NCI-H2227 (cell line): ENCODE results near the gene FKTN.
"Not testable (repeated sequence)": the region's sequence is repeated elsewhere in the genome, so short reads cannot be mapped to it uniquely, and the experiment has no call there.

Experiments used
- DNase-seq: peaks from one replicate; lab custom pipeline; 2025; ENCODE audit not compliant: unreplicated experiment; lab: John Stamatoyannopoulos, UW

Gene FKTN

GRCh38 chr9:105557804-105558610, at the start of gene FKTN:
Gene FKTN (plus strand): TSS chr9:105558131. CDS start chr9:105575033, 16,902 bp downstream.
- DNase-seq, result peak; percentile 83

DNA sequence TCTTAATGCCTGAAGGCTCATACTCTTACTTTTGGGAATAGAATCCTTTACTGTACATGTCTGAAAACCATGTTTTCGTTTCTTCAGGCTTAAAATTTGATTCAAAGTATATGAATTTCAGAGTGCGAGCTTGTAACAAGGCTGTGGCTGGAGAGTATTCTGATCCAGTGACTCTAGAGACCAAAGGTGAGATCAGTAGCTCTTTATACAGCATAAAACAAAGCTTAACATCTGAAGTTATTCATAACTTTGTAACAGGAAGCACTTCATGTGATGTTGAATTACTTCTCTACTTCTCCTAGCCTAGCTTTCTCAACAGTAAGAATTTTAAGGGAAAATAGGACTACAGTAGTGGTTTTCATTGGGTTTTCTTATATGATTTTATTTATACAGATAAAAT, 49.4 kb upstream of the FKTN start:
- DNase-seq, result no peak

DNA sequence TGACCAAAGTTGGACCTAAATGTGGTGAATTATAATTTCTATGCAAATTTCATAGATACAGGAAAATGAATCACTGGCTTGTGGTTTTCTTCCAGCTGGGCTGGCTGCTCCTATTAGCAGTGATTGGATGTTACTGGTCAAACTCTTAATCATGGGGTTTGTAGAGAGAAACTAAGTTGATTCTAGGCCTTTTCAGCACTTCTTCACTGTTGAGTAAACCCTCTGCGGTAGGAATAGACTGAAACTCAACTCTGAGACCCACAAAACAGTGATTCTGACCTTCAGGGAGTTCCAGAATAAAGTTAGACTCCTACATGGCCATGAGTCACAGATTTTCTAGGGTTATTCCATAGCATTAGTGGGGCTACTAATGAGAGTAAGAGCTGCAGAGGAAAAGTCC, 47.9 kb upstream of the FKTN start:
- DNase-seq, result no peak

DNA sequence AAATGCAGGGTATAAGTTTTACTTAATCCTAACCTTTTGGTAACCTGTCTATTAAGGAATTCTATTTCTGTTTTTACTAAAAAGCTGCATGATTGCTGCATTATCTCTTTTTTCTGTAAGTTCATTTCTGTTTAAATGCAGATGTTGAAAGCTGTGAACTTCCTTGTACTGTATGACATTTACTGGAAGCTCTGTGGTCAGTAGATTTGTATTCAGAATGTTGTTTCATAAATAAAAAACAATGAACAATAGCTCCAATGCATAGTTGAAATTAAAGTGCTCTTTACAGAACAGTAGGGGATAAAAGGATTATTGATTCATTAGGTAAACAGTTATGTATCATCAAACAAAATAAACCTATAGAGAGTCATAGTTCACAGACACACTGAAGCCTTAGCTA, 46.5 kb upstream of the FKTN start:
- no peak for DNase-seq

DNA sequence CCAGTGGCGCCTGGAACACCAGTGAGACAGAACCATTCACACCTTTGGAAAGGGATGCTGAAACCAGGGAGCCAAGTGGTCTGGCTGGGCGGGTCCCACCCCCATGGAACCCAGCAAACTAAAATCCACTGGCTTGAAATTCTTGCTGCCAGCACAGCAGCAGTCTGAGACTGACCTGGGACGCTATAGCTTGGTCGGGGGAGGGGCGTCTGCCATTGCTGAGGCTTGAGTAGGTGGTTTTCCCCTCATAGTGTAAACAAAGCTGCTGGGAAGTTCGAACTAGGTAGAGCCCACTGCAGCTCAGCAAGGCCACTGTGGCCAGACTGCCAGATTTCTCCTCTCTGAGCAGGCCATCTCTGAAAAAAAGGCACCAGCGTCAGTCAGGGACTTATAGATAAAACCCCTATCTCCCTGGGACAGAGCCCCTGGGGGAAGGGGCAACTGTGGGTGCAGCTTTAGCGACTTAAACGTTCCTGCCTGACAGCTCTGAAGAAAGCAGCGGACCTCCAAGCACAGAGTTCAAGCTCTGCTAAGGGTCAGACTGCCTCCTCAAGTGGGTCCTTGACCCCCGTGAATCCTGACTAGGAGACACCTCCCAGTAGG, 42.0 kb upstream of the FKTN start:
- DNase-seq, result no peak

DNA sequence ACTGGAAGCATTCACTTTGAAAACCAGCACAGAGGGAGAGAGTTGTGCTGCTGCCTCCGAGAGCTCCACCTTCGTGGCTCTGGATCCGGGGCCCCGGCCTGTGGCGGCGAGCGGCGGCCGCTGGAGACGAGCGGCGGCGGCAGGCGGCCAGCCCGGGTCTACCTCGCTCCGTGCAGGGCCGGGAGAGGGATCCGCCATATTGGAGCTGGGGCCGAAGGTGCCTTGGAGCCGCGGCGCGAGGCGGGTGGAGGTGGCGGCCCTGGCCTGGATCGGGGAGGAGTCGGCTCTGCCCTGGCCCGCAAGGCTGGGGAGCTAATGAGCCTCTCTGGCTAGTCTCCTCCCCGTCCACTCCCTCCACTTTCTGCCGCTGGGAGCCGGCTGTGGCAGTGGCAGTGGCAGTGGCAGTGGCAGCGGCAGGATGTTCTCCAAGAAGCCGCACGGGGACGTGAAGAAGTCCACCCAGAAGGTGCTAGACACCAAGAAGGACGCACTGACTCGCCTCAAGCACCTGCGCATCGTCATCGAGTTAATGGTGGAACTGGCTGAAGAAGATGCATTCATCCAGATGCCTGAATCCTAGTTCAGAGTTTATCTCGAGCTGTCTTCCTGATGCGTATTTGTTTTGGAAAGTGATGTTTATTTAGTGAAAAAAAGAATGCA, 38.1 kb upstream of the FKTN start:
- peak; percentile 6 for DNase-seq

DNA sequence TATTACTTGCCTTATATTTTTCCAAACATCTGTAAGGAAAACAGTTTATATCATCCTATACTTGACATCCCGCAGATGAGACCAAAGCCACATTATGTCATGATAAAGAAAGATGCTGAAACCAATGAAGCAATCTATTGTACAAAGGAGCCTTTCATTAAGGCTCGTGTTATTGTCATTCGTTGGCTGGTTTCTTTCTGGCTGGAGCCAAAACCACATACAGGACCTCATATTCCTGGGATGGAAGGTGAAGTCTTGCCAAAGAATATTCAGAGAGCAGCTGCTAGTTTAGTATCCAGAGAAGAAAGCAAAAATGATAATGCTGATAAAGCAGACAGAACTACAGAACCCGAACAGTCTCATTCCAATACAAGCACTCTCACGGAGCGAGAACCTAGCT, 36.9 kb upstream of the FKTN start:
- DNase-seq, result not testable (repeated sequence)

DNA sequence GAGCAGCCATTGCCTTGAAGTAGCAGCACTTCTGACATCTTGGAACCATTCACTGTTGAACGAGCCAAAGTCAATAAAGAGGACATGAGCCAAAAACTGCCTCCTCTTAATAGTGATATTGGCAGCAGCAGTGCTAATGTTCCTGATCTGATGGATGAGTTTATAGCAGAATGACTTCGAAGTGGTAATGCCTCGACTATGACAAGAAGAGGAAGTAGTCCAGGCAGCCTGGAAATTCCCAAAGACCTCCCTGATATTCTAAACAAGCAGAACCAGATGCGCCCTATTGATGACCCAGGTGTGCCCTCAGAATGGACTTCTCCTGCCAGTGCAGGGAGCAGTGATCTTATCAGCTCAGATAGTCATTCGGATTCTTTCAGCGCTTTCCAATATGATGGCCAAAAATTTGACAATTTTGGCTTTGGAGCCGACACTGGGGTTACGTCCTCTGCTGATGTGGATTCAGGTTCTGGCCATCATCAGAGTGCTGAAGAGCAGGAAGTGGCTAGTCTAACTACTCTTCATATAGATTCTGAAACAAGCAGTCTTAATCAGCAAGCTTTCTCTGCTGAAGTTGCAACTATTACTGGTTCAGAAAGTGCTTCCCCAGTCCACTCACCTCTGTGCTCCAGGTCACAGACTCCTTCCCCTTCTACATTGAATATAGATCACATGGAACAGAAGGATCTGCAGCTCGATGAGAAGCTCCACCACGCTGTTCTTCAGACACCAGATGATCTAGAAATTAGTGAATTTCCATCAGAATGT, 35.1 kb upstream of the FKTN start:
- DNase-seq, result not testable (repeated sequence)

- no peak for DNase-seq
Observed at GRCh38 chr9:105531530-105531929, 26.4 kb upstream of the FKTN start.

DNA sequence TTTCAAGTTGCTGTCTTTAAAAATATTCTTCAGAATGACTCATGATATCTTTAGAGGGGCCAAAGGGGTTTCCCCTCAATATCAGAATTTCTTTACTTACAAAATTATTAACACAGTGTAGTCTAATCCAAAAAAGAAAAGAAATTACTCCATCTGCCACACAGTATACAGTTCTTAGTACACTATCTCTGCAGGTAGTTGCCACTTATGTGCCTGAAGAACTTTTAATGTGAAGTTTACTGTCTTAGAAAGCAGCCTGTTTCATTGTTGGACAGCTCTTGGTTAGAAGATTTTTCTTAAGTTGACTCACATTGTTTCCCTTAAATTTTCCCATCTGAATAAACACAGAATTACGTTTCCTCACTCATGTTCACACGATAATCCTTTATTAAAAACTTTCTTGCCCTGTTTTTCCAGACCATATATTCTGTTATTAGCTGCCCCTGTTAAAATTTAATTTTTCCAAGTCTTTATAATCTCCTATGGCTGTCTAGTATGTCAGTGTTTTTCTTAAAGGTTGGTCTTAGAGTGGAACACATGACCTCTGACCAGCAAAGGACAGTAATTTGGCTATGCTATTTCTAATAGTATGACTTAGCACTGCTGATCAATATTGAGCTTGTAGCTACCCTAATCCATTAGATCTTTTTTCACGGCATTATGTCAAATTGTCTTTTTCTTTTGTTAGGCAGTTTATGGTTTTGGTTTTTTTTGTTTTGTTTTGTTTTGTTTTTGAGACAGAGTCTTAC, 21.8 kb upstream of the FKTN start:
- DNase-seq, result no peak

GRCh38 chr9:105539452-105539851, 18.5 kb upstream of the FKTN start:
- DNase-seq, result no peak

- no peak for DNase-seq
Observed at GRCh38 chr9:105541838-105542237, 16.1 kb upstream of the FKTN start.

DNA sequence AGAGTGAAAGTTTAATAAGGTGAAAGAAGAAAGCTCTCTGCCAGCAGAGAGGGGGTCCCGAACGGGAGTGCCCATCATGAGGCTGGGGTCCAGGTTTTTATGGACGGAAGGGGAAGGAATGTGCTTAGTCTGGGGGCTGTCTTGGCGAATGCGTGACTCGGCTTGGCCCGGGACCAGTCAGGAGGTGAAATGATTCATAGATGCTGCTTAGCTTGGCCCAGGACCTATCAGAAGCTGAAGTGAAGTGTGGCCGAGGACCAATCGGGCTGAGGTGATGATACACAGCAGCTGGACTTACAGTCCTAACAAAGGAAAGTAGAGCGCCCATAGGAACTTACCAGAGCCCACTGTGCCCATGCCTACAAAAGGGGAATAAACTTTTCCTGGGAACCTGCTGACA, 3.9 kb upstream of the FKTN start:
- DNase-seq, result peak; percentile 4

DNA sequence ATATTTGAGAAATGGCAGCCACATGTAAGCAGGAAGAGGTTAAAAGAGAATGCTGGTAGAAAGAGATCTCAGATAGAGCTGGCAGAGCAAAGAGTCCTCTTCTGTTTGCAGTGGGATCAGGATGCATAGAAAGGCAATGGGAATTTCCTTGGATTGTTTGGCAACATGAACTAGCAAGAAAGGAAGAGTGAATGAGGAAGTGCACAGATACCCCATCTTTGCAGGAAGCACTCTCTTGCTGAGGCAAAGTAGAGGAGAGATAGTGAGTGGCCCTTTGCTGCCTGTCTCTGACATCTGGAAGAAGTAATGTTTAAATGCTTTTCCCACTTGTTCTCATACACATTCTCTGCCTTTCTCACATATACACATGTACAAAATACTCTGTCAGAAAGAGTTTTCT, 14.5 kb downstream of the FKTN start:
- DNase-seq, result no peak

DNA sequence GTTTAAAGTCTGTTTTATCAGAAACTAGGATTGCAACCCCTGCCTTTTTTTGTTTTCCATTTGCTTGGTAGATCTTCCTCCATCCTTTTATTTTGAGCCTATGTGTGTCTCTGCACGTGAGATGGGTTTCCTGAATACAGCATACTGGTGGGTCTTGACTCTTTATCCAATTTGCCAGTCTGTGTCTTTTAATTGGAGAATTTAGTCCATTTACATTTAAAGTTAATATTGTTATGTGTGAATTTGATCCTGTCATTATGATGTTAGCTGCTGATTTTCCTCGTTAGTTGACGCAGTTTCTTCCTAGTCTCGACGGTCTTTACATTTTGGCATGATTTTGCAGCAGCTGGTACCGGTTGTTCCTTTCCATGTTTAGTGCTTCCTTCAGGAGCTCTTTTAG, 22.0 kb downstream of the FKTN start:
- not testable (repeated sequence) for DNase-seq

GRCh38 chr9:105581550-105581949, 23.6 kb downstream of the FKTN start:
- not testable (repeated sequence) for DNase-seq

GRCh38 chr9:105593145-105593544, 35.2 kb downstream of the FKTN start:
- DNase-seq, result no peak

DNA sequence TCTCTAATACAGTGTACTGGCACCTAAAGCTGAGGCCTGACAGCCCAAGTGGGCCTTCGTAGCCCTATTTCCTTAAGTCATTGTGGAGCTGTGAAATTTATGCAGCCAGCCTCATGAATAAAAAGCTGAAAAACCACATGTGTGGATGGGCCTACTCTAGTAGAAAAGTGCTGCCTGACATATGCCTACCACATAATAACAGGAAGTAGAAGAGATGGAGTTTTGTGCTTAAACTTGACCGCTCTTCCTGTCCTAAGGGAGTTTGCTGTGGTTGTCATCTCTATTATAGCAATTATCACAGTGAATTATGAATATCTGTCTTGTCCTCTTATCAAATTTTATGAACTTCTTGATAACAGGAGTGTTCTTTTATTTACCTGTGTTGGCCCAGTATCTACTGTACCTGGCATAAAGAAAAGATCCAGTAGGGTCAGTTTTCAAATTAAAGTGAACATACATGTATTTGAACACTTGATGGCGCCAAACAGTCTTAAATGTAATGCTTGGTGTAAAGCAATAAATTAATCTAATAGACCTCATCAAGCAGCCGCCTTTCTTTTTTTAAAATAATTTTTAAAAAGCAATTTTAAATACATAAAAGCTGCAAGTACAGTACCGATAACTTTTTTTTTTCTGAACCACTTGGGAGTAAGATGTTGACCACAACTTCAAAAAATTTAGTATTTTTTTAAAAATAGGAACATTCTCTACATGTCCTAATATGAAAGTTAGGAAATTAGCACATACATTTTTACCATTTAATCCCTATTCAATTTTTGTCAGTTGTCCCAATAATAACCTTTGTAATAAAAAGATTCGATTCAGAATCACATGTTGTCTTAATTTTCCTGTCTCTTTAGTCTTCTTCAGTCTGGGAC, 51.0 kb downstream of the FKTN start:
- DNase-seq, result peak; percentile 18

GRCh38 chr9:105621001-105621400, 63.1 kb downstream of the FKTN start:
- no peak for DNase-seq

DNA sequence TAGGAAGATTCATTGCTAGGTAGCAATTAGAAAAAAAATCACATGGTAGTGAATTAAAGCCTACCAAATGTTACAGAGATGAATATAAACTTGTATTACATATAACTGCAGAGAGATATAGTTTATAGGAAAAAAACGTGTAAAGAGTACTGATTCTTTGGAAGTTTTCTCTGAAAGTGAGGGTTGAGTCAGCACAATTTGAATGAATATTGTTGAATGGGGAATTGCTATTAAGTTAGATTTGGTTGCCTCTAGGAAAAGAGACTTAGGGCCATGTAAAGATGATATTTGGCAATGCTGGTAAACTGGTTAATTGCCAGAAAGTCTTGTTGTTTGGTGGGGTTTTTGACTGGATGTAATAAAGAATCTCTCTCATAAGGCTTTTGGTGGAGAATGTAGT, 67.2 kb downstream of the FKTN start:
- DNase-seq, result no peak
